Upper lobe of right lung (tissue), 1 donor: Measurements from ENCODE around the gene MTF1. TPM values are rescaled to one million over a fixed set of nuclear protein-coding genes. Genes with fewer than 3 reads are reported as not detected.

Experiments used
- ATAC-seq: fragments of 200-7000 bp; cut with Tn5 transposase; one replicate; pipeline ENCODE4 v1.9.1; 2020; ENCODE audit warnings: mild to moderate bottlenecking, moderate library complexity
- DNase-seq: peaks from one replicate; pipeline ENCODE4 v3.0.0-alpha.2; 2020
- H3K27ac ChIP-seq: fragments of 200-600 bp; one replicate; pipeline ENCODE4 v1.8.0; 2022
- H3K27me3 ChIP-seq: fragments of 200-600 bp; one replicate; pipeline ENCODE4 v1.8.0; 2022; ENCODE audit warnings: mild to moderate bottlenecking
- H3K36me3 ChIP-seq: fragments of 200-600 bp; one replicate; pipeline ENCODE4 v1.8.0; 2022
- H3K4me1 ChIP-seq: fragments of 200-600 bp; one replicate; pipeline ENCODE4 v1.8.0; 2022
- H3K4me3 ChIP-seq: fragments of 200-600 bp; one replicate; pipeline ENCODE4 v1.8.0; 2022; ENCODE audit warnings: mild to moderate bottlenecking
- H3K9me3 ChIP-seq: fragments of 200-600 bp; one replicate; pipeline ENCODE4 v1.8.0; 2022
- intact Hi-C: fragments of 100-400 bp; cut with DNase I; formaldehyde crosslinking; loops from one replicate; pipeline ENCODE4 v1.11.0; 2022
- total RNA-seq: library from RNA; stranded (reverse); fragmentation: NEBNext Ultra II Directional; extraction: Animal tissue kit (Norgen Biotek cat#: 25700); gene quantifications from one replicate; pipeline ENCODE4 v1.2.1, GENCODE V29; 2021
- TF ChIP-seq, protein P1 (sequence below): fragments of 200-600 bp; IDR thresholded peaks from one replicate; pipeline ENCODE4 v1.8.0; 2022; ENCODE audit warnings: antibody characterized with exemption
- donor health status: DM: no; HTN: yes; CAD: no; lungs with severe emphysema.

Gene MTF1
- total RNA-seq, 1 donor from 2014 or later: 26.3 TPM

DNA sequence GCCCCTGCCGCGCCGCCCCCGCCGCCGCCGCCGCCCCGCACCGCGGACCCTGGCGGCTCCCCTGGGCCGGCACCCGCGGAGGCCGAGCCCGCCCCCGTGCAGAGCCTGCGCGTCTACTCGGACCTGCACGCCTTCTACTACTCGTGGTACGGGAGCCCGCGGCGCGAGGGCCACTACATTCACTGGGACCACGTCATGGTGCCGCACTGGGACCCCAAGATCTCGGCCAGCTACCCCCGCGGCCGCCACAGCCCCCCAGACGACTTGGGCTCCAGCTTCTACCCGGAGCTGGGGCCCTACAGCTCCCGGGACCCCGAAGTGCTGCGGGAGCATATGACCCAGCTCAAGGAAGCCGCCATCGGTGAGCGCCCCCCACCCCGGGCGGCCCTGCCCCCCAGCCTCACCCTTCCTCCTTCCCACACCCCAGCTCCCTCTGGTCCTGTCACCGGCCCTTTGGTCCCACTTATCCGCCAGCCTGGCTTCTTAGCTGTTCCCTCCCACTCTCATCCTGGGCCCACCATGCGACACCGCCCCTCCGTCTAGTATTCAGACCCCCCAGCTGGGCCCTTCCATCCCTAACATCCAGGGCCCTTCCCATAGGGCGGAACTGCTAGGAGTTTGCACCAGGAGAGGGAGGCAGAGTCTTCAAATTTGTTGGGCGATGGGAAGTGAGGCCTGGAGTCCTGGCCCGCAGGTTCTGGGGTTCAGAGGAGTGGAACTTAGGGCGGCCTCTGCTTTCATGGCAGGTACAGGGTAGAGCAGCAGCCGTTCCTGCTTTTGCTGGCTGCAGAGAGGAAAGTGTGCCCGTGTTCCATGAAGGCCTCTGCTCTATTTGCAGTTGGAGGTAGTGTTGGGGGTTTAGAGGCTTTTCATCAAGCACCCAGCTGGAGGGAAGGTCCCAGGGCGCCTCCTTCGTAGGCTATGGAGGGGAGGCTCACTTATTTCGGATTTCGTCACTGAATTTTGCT is 64.7 kb downstream of the MTF1 start:
- DNase-seq (peak; percentile 64), ATAC-seq (no peak)
- Histone ChIP-seq H3K4me1 (peaks cover 15% of the 10 kb centered on the region), H3K9me3 (no peaks in the 10 kb centered on the region), H3K27ac (no peak overlapping the region), H3K27me3 (peaks cover 4% of the 10 kb centered on the region), H3K36me3 (peaks cover 5% of the 10 kb centered on the region), H3K4me3 (peak overlapping the region; percentile 56)
- intact Hi-C loops: no loop called here
- TF ChIP-seq, protein P1, sequence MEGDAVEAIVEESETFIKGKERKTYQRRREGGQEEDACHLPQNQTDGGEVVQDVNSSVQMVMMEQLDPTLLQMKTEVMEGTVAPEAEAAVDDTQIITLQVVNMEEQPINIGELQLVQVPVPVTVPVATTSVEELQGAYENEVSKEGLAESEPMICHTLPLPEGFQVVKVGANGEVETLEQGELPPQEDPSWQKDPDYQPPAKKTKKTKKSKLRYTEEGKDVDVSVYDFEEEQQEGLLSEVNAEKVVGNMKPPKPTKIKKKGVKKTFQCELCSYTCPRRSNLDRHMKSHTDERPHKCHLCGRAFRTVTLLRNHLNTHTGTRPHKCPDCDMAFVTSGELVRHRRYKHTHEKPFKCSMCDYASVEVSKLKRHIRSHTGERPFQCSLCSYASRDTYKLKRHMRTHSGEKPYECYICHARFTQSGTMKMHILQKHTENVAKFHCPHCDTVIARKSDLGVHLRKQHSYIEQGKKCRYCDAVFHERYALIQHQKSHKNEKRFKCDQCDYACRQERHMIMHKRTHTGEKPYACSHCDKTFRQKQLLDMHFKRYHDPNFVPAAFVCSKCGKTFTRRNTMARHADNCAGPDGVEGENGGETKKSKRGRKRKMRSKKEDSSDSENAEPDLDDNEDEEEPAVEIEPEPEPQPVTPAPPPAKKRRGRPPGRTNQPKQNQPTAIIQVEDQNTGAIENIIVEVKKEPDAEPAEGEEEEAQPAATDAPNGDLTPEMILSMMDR: no peak

DNA sequence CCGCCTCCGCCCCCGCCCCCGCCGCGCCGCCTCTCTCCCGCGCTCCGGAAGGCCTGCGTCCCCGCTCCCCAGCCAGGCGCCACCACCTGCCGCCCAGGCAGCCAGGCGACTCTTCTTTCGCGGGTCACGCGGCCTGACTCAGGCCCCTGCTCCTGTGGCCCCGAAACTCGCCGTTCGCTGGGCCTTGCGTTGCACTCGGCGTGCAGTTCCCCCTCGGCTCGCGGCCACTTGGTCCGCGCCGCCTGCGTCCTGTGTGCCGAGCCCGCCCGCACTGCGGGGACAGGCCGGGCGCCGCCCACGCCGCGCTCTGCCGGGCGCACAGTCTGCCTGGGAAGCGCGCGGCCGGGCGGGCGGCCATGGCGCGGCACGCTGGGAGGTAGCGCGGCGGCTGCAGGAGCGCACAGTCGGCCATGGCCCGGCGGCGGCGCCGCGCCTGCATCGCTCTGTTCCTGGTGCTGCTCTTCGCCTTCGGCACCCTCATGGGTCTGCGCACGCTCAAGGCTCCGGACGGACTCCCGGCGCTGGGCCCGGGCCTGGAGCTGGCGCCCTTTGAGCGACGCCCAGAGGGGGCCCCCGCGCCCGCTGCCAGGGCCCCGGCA is 65.5 kb downstream of the MTF1 start, which contains the start of gene MANEAL:
Gene MANEAL (plus strand): TSS at position 75 of the 599 bp plus-strand sequence. CDS start 336 bp downstream, at position 411.
- peak; percentile 89 for ATAC-seq
- DNase-seq: peak; percentile 82
- Histone ChIP-seq H3K4me1 (peaks cover 15% of the 10 kb centered on the region), H3K9me3 (no peaks in the 10 kb centered on the region), H3K36me3 (no peaks in the 10 kb centered on the region), H3K27ac (no peak within 1 kb of the TSS), H3K27me3 (peaks cover 4% of the 10 kb centered on the region), H3K4me3 (peak within 1 kb of the TSS; percentile 56)
- TF ChIP-seq, protein P1: no peak
- intact Hi-C loops: no loop called here

DNA sequence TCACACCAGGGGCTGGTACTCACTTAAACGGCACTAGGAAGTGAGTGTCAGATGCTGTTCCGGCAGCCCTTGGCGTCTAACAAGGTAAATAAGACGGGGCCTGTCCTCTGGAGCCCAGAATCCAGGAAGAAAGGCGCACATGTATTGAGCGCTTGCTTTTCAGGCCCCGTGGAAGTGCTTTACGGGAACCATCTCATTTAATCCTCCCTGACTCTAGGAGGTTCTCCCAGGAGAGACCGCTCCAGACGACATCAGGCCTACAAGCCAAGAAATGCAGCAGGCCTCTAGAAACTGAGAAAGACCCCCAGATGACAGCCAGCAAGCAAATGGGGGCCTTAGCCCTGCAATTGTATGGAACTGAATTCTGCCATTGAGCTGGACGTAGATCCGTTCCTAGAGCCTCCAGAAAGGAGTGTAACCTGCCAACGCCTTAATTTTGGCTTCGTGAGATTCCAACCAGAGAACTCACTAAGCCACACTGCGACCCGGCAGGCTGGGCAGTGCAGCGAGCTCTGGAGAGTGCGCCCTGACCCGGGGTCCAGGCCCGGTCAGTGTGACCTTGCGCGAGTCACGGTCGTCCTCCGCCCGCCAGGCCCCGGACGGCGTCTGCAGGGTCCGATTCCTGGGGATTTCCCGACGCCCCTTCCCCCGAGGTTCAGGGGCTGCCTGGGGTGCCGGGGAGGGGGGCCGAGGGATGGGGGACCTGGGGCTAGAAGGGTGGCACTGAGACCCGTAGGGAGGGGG is 66.3 kb downstream of the MTF1 start:
- intact Hi-C loops: no loop called here
- Histone ChIP-seq H3K27me3 (peaks cover 4% of the 10 kb centered on the region), H3K27ac (no peak overlapping the region), H3K4me3 (peak overlapping the region; percentile 56), H3K36me3 (no peaks in the 10 kb centered on the region), H3K9me3 (no peaks in the 10 kb centered on the region), H3K4me1 (peaks cover 15% of the 10 kb centered on the region)
- peak; percentile 47 for DNase-seq
- TF ChIP-seq, protein P1: no peak
- no peak for ATAC-seq

DNA sequence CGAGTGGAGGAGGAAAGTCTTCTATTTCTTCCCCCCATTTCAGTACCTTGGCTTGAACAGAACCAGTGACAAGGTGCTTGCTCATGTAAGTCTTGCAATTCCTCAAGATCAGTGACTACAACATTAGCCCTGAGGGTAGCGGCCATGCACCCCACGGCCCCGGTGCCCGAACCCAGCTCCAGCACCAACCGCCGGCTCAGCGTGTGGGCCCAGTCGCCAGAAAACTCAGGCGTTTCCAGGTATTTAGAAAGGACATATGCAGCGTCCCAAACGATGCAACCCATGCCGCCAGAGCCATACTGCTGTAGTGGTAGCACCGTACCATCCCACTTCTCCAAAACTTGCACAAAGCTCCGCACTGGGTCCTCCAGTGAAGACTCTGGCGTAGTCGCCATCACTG is 76.9 kb downstream of the MTF1 start:
- ATAC-seq (no peak), DNase-seq (no peak)
- Histone ChIP-seq H3K27me3 (peaks cover 10% of the 10 kb centered on the region), H3K4me1 (no peaks in the 10 kb centered on the region), H3K27ac (no peak overlapping the region), H3K9me3 (no peaks in the 10 kb centered on the region), H3K4me3 (no peak overlapping the region), H3K36me3 (no peaks in the 10 kb centered on the region)
- intact Hi-C loops: no loop called here
- TF ChIP-seq, protein P1: no peak

DNA sequence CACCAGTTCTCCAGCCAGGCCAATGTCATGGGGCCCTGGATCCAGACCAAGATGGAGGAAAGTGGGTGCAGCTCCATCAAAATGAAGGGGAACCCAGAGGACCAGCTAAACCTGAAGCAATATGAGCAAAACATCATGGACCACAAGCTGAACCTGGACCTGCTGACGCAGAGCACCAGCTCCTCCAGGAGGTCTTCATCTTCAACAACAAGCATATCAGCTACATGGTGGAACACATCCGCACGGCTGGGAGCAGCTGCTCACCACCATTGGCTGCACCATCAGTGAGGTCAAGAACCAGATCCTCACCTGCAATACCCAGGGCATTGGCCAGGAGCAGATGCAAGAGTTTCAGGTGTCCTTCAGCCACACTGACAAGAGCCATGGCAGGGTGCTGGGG is 80.7 kb downstream of the MTF1 start:
- Histone ChIP-seq H3K9me3 (no peaks in the 10 kb centered on the region), H3K4me1 (no peaks in the 10 kb centered on the region), H3K27me3 (peaks cover 4% of the 10 kb centered on the region), H3K4me3 (no peak overlapping the region), H3K27ac (no peak overlapping the region), H3K36me3 (no peaks in the 10 kb centered on the region)
- no peak for ATAC-seq
- TF ChIP-seq, protein P1: no peak
- intact Hi-C loops: no loop called here
- DNase-seq: no peak
